Ishikawa (cell line): ENCODE results near the gene MOK.

Source experiments
- CEBPB ChIP-seq: IDR thresholded peaks from 2 replicates; pipeline ENCODE4 v1.6.1; 2012
- CREB1 ChIP-seq: IDR thresholded peaks from 2 replicates; pipeline ENCODE4 v1.6.1; 2012; ENCODE audit warnings: low read depth
- EGR1 ChIP-seq: IDR thresholded peaks from 2 replicates; pipeline ENCODE4 v1.6.1; 2012
- FOXM1 ChIP-seq: IDR thresholded peaks from 2 replicates; pipeline ENCODE4 v1.6.1; 2012; ENCODE audit warnings: low read depth, borderline replicate concordance
- MAX ChIP-seq: IDR thresholded peaks from 2 replicates; pipeline ENCODE4 v1.6.1; 2012
- NFIC ChIP-seq: IDR thresholded peaks from 2 replicates; pipeline ENCODE4 v1.6.1; 2012
- TAF1 ChIP-seq: IDR thresholded peaks from 2 replicates; pipeline ENCODE4 v1.6.1; 2012; ENCODE audit warnings: low read depth, mild to moderate bottlenecking
- TEAD4 ChIP-seq: IDR thresholded peaks from 2 replicates; pipeline ENCODE4 v1.6.1; 2012
- USF1 ChIP-seq: IDR thresholded peaks from 2 replicates; pipeline ENCODE4 v1.6.1; 2012

GRCh38 chr14:102183886-102184285 lies 121.1 kb downstream of the MOK start:
- TF ChIP-seq TAF1 (no peak), USF1 (no peak), CREB1 (no peak), EGR1 (no peak), CEBPB (no peak), MAX (no peak), TEAD4 (no peak), NFIC (no peak), FOXM1 (no peak)
